ENCODE data around the gene RBM42. TPM values are rescaled to one million over a fixed set of nuclear protein-coding genes. Genes with fewer than 3 reads are reported as not detected.
"Not testable (repeated sequence)": the region's sequence is repeated elsewhere in the genome, so short reads cannot be mapped to it uniquely, and the experiment has no call there.

RBM42 gene
- total RNA-seq, 1 donor from 2014 or later, result 78.7 TPM

GRCh38 chr19:35590875-35591274 lies 38.0 kb upstream of the RBM42 start:
- no peak overlapping the region for H3K27ac Mint-ChIP-seq (ENCODE audit: unreplicated experiment)
- no peaks in the 10 kb centered on the region for H3K9me3 Mint-ChIP-seq (ENCODE audit: unreplicated experiment)
- H3K36me3 Mint-ChIP-seq (ENCODE audit: unreplicated experiment), result no peaks in the 10 kb centered on the region
- no peaks in the 10 kb centered on the region for H3K4me1 Mint-ChIP-seq (ENCODE audit: low read depth, unreplicated experiment)
- TF ChIP-seq, protein P1, sequence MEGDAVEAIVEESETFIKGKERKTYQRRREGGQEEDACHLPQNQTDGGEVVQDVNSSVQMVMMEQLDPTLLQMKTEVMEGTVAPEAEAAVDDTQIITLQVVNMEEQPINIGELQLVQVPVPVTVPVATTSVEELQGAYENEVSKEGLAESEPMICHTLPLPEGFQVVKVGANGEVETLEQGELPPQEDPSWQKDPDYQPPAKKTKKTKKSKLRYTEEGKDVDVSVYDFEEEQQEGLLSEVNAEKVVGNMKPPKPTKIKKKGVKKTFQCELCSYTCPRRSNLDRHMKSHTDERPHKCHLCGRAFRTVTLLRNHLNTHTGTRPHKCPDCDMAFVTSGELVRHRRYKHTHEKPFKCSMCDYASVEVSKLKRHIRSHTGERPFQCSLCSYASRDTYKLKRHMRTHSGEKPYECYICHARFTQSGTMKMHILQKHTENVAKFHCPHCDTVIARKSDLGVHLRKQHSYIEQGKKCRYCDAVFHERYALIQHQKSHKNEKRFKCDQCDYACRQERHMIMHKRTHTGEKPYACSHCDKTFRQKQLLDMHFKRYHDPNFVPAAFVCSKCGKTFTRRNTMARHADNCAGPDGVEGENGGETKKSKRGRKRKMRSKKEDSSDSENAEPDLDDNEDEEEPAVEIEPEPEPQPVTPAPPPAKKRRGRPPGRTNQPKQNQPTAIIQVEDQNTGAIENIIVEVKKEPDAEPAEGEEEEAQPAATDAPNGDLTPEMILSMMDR (IDR thresholded peaks at IDR 0.05; ENCODE audit: partially characterized antibody, unreplicated experiment), result no peak
- H3K4me3 Mint-ChIP-seq (ENCODE audit: unreplicated experiment), result no peak overlapping the region
- DNase-seq, result no peak
- peaks cover 2% of the 10 kb centered on the region for H3K27me3 Mint-ChIP-seq (ENCODE audit: unreplicated experiment)

GRCh38 chr19:35592226-35592625 lies 36.6 kb upstream of the RBM42 start:
- Mint-ChIP-seq H3K27me3 (ENCODE audit: unreplicated experiment) (peaks cover 2% of the 10 kb centered on the region), H3K36me3 (ENCODE audit: unreplicated experiment) (no peaks in the 10 kb centered on the region), H3K4me3 (ENCODE audit: unreplicated experiment) (no peak overlapping the region), H3K27ac (ENCODE audit: unreplicated experiment) (no peak overlapping the region), H3K4me1 (ENCODE audit: low read depth, unreplicated experiment) (no peaks in the 10 kb centered on the region), H3K9me3 (ENCODE audit: unreplicated experiment) (peaks cover 2% of the 10 kb centered on the region)
- TF ChIP-seq, protein P1 (IDR thresholded peaks at IDR 0.05; ENCODE audit: partially characterized antibody, unreplicated experiment), result peak; percentile 15
- DNase-seq, result peak; percentile 19

GRCh38 chr19:35595026-35595425 lies 33.8 kb upstream of the RBM42 start:
- DNase-seq; H3K27me3 Mint-ChIP-seq (ENCODE audit: unreplicated experiment); H3K4me3 Mint-ChIP-seq (ENCODE audit: unreplicated experiment); H3K4me1 Mint-ChIP-seq (ENCODE audit: low read depth, unreplicated experiment); H3K27ac Mint-ChIP-seq (ENCODE audit: unreplicated experiment); H3K36me3 Mint-ChIP-seq (ENCODE audit: unreplicated experiment); H3K9me3 Mint-ChIP-seq (ENCODE audit: unreplicated experiment): not testable (repeated sequence)

DNA sequence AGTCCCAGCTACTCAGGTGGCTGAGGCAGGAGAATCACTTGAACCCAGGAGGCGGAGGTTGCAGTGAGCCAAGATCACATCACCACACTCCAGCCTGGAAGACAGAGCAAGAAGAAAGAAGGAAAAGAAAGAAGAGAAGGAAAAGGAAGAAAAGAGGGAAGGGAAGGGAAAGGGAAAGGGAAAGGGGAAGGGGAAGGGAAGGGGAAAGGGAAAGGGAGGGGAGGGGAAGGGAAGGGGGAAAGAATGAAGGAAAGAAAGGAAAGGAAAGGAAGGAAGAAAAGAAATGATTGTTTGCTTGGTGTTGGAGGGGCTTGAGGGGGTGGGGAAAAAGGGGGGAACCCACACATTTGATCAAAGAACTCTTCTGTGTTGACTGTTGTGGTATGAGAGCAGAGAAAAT lies 32.9 kb upstream of the RBM42 start:
- Mint-ChIP-seq H3K4me3 (ENCODE audit: unreplicated experiment) (no peak overlapping the region), H3K4me1 (ENCODE audit: low read depth, unreplicated experiment) (no peaks in the 10 kb centered on the region), H3K36me3 (ENCODE audit: unreplicated experiment) (no peaks in the 10 kb centered on the region), H3K9me3 (ENCODE audit: unreplicated experiment) (peaks cover 2% of the 10 kb centered on the region), H3K27me3 (ENCODE audit: unreplicated experiment) (no peaks in the 10 kb centered on the region), H3K27ac (ENCODE audit: unreplicated experiment) (no peak overlapping the region)
- TF ChIP-seq, protein P1 (IDR thresholded peaks at IDR 0.05; ENCODE audit: partially characterized antibody, unreplicated experiment), result no peak
- DNase-seq, result no peak

DNA sequence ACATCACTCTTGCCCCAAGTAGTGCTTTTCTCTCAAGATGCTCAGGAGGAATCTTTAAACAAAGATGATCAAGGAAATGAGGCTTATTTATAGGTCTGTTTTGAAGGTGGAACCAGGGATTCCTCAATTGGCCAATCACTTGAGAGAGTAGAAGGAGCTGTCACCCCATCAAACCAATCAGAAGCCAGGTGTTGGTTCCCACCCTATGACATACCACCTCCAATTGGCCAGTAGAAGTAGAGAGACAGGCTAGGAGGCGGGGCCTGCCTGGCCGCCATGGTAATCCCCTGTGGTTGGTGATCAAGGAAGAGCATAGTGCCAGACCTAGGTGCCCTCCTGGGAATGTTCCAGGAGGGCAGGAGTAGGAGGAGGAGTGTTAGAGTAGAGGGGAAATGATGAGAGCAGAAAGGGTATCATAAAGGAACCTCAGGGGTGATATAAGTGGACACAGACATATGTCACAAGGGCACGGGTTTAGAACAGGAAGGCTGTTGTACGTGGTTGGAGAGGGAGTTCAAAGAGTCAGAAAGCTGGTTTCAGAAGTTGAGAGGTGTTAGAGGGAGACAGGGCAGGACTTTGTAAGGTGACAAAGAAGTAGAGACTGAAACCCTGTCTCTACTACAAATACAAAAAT lies 32.4 kb upstream of the RBM42 start:
- H3K36me3 Mint-ChIP-seq (ENCODE audit: unreplicated experiment), result no peaks in the 10 kb centered on the region
- no peak for DNase-seq
- peaks cover 2% of the 10 kb centered on the region for H3K9me3 Mint-ChIP-seq (ENCODE audit: unreplicated experiment)
- no peaks in the 10 kb centered on the region for H3K27me3 Mint-ChIP-seq (ENCODE audit: unreplicated experiment)
- TF ChIP-seq, protein P1 (IDR thresholded peaks at IDR 0.05; ENCODE audit: partially characterized antibody, unreplicated experiment), result no peak
- H3K4me1 Mint-ChIP-seq (ENCODE audit: low read depth, unreplicated experiment), result no peaks in the 10 kb centered on the region
- H3K27ac Mint-ChIP-seq (ENCODE audit: unreplicated experiment), result no peak overlapping the region
- no peak overlapping the region for H3K4me3 Mint-ChIP-seq (ENCODE audit: unreplicated experiment)

Measured in glutamatergic neuron (in vitro differentiated cells).